HG03565 (cell line): ENCODE results near the gene TARS1.

Experiments
- ATAC-seq: cut with Tn5 transposase; IDR thresholded peaks from one replicate; pipeline ENCODE4 v1.9.1; 2021; ENCODE audit warnings: mild to moderate bottlenecking, moderate library complexity; ENCODE audit not compliant: unreplicated experiment

The TARS1 gene

GRCh38 chr5:33438996-33439395, 1.8 kb upstream of the TARS1 start:
- ATAC-seq = no peak

DNA sequence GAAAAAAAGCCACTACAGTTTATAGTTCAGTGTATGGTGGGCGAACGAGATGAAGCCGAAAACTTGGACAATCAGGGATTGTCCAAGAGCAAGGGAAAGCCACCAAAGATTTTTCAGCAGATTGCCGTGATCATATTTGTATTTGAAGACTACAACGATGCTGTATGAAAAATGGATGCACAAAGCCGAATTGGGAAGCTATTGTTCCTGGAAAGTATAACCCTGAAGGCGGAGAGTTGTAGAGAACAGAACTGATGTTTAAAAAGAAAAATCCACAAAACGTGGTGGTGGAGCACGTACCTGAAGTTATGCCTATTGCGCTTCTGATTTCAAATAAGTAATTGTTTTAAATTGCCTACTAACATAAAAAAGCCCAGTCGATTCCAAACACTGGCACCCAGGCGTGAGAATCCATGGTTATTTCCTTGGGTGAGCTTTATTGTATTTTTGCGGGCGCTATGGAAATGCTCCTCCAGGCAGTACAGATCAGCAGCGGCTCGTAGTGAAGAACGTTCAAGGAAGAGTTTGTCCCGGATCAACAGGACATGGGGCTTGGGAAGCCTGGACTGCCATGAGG, 772 bp upstream of the TARS1 start:
- ATAC-seq = no peak

DNA sequence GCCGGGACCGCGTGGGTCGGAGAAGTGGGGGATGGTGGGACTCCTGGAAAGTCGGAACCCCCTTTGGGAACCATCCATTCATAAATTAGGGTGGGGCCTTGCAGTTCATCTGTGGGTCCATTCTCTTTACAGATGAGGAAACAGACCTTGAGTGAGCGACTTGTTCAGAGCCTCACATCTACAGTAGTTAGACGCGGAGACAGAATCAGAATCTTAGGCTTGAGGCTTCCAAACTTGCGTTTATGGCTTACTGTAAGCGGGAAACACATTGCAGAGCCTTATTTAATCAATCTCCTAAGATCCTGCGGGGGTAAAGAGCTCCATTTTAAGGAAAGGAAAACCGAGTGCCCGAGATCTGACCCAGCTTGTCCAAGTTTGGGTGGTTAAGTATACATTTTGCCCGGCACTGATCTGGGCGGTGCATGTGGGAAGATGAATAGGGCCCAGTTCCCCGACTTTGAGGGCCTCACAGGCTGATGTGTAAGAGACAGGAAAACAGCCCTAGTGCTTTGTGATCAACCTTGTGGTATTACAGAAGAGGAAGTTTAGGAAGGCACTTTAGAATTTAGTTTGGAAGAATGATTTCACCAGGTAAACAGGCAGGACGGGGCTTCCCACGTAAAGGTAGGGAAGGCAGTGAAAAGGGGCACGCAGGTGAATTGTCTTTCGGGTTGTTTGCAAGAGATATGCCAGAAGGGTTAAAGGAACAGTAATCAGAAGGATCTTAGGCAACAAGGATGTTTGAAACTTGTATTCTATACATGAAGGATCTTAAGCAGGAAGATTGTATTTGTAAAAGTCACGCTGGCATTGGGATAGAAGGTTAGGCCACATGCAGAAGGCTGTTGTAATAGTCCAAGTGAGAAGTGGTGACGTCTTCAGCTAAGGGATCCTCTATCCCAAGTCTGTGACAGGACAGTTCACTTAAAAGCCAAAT, 744 bp downstream of the TARS1 start:
- ATAC-seq = peak; percentile 15

- ATAC-seq = no peak
These were observed 3.8 kb downstream of the TARS1 start for GRCh38 chr5:33444542-33444941.

GRCh38 chr5:33445798-33446197, 5.0 kb downstream of the TARS1 start:
- no peak for ATAC-seq

GRCh38 chr5:33448118-33448517, 7.4 kb downstream of the TARS1 start:
- no peak for ATAC-seq

GRCh38 chr5:33457126-33457525, 16.4 kb downstream of the TARS1 start:
- ATAC-seq = no peak

- ATAC-seq = no peak
These were observed 17.1 kb downstream of the TARS1 start for GRCh38 chr5:33457817-33458216.

GRCh38 chr5:33460210-33460609, 19.4 kb downstream of the TARS1 start:
- no peak for ATAC-seq

DNA sequence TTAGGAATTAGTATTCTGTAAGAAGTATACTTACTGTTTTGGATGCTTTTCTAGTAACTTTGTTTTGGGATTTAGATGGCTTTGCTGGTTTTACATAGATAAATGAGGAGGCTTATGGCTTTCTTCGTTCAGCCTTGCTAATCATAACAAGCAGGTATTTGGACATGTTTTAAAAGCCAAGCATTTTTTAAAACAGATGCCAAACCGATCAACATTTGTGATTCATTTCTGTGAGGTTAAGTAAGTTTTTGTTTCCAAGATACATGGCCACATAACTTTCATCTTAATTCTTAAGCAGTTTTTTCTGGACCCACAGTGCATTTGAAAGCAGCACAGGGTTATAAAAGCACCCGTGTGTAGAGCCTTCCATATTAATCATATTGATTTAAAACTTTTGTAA, 21.7 kb downstream of the TARS1 start:
- no peak for ATAC-seq

DNA sequence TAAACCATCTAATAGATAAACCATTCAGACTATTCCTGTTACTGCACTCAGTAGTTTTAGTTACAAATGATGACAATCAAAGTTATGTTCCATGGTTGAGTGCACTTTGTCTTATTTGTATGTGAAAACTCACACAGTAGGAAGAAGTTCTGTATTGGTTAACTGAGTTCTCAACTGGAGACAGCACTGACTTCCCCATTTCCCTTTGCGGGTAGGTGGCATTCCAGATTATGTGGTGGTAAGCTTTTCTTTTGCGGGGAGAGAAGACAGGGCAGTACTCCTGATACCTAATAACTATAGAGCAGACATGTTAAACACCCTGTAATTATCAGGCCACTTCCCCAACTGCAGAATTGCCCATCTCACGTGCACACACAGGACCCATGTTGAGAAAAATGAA, 24.4 kb downstream of the TARS1 start:
- ATAC-seq = no peak

DNA sequence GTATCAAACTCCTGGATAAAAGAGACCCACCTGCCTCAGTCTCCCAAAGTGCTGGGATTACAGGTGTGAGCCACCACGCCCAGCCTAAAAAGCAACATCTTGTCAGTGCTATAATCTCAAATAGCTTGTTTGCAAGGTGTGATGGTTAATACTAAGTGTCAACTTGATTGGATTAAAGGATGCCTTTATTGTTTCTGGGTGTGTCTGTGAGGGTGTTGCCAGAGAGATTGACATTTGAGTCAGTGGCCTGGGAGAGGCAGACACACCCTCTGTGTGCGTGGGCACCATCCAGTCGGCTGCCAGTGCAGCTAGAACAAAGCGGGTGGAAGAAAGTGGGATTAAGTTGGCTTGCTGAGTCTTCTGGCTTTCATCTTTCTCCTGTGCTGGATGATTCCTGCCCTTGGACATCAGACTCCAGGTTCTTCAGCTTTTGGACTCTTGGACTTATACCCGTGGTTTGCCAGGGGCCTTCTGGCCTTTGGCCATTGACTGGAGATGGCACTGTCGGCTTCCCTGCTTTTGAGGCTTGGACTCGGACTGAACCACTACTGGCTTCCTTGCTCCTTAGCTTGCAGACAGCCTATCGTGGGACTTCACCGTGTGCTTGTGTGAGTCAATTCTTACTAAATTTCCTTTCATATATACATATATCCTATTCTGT, 28.1 kb downstream of the TARS1 start:
- ATAC-seq = no peak

GRCh38 chr5:33470544-33470943, 29.8 kb downstream of the TARS1 start:
- no peak for ATAC-seq

DNA sequence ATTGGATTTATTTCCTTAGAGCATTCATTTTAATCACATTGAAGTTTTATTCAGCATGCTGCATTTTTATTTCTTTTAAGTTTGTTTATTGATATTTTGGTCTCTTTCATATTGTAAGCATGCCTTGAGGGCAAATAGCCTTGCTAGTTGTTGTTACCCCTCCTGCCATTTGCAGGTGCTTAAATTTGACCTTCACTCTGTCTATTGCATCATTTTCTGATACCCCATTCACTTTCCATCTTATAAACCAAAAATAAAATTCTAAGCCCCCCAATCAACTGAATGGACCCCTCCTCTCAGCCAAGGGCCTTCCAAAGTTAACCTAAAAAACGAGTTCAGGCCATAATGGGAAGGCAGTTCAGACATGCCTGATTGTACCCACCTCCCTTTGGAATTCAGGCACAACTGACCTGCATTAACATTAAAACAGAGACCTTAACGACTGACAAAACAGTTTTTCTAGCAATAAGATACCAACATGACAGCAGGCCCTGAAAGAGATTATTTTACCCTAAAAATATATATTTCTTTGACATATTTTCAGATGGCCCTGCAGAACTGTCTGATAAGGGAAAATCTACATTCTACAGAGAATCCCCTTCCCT, 32.1 kb downstream of the TARS1 start:
- no peak for ATAC-seq

- no peak for ATAC-seq
These were observed 33.2 kb downstream of the TARS1 start for GRCh38 chr5:33474004-33474403.

DNA sequence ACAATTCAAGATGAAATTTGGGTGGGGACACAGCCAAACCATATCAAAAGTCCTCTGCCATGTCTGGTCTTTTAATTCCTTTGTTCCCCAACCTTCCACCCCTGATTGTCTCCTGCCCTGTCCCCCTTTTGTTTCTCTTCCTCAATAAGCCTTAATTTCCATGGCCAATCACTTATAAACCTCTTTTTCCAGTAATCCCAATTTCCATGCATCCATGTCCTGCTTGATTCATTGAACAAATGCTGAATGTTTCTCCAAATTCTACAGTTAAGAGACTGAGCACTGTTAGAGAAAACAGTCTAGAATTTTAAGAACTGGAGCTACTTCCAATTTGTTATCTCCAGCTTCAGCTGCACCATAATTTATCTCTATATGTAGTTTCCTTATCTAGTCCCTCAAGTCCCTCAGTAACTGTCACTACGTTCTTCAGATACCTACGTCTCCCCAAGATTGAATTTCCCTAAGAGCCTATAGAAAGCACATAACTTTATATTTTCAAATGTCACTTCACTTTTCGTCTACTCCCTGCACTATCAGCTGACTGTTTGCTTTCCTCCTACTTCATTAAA, 34.2 kb downstream of the TARS1 start:
- ATAC-seq = no peak

GRCh38 chr5:33475706-33476105, 34.9 kb downstream of the TARS1 start:
- ATAC-seq = no peak

DNA sequence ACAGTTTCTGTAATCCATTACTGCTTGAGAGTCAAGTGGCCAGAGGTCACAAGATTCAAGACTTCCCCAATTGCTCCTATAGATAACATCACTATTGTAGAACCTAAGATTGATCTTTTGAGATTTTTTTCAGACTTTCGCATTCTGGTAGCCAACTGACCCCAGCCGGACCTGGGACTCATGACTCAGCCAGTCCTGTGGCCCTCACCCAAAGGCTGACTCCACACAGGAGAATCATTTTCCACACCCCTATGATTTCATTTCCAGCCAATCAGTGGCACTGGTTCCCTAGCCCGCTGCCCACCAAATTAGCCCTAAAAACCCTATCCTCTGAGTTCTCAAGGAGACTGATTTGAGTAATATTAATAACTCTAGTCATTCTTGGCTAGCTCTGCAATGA, 36.2 kb downstream of the TARS1 start:
- ATAC-seq = no peak

- ATAC-seq = no peak
These were observed 37.1 kb downstream of the TARS1 start for GRCh38 chr5:33477816-33478215.

- ATAC-seq = no peak
These were observed 38.5 kb downstream of the TARS1 start for GRCh38 chr5:33479311-33479710.

DNA sequence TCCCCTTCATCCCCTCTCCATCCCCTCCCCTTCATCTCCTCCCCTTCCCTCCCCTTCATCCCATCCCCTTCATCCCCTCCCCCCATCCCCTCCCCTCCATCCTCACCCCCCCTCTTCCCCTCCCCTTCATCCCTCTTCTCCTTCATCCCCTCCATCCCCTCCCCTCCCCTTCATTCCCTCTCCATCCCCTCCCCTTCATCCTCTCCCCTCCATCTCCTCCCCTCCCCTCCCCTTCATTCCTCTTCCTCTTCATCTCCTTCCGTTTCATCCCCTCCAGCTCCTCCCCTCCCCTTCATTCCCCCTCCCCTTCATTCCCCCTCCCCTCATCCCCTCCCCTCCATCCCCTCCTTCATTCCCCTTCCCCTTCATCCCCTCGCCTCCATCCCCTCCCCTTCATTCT, 40.1 kb downstream of the TARS1 start:
- ATAC-seq = no peak
